CD4-positive, alpha-beta T cell treated with Interleukin-4 for 1 hour (primary cell): ENCODE measurements around the gene YIPF7.

Experiments
- DNase-seq, 2 donors: peaks; one replicate each; pipeline ENCODE4 v3.0.0-alpha.2; 2020 to 2022

Gene YIPF7

GRCh38 chr4:44651425-44651824 is at the start of gene YIPF7:
Gene YIPF7, minus strand, starts transcription at chr4:44651625. Its CDS starts 1,525 bp downstream, at chr4:44650100.
- DNase-seq: no peak

- no peak for DNase-seq
These were observed 49.6 kb upstream of the YIPF7 start for GRCh38 chr4:44701037-44701436.

- DNase-seq: no peak
These were observed 49.0 kb upstream of the YIPF7 start for GRCh38 chr4:44700427-44700826.

GRCh38 chr4:44684648-44685047 is 33.2 kb upstream of the YIPF7 start:
- DNase-seq: no peak

- DNase-seq: peak in 1 of 2 donors; percentile 33
These were observed 27.6 kb upstream of the YIPF7 start for GRCh38 chr4:44679060-44679459.

GRCh38 chr4:44678094-44679041 is 26.9 kb upstream of the YIPF7 start, which contains the start of gene GUF1:
Gene GUF1, plus strand, starts transcription at chr4:44678420. Its CDS starts 203 bp downstream, at chr4:44678623.
- peak; percentile 89 to 90 for DNase-seq

- no peak for DNase-seq
These were observed 23.9 kb upstream of the YIPF7 start for GRCh38 chr4:44675366-44675765.

GRCh38 chr4:44674471-44674870 is 23.0 kb upstream of the YIPF7 start:
- DNase-seq: no peak

- no peak for DNase-seq
These were observed 20.2 kb upstream of the YIPF7 start for GRCh38 chr4:44671636-44672035.

- no peak for DNase-seq
These were observed 19.2 kb upstream of the YIPF7 start for GRCh38 chr4:44670506-44671199.

- DNase-seq: no peak
These were observed 17.1 kb upstream of the YIPF7 start for GRCh38 chr4:44668526-44668925.

GRCh38 chr4:44663539-44664263 is 12.3 kb upstream of the YIPF7 start:
- no peak for DNase-seq

- no peak for DNase-seq
These were observed 11.2 kb upstream of the YIPF7 start for GRCh38 chr4:44662623-44663005.

GRCh38 chr4:44661940-44662622 is 10.7 kb upstream of the YIPF7 start:
- DNase-seq: no peak

- DNase-seq: no peak
These were observed 9.0 kb upstream of the YIPF7 start for GRCh38 chr4:44660396-44660795.

- no peak for DNase-seq
These were observed 577 bp upstream of the YIPF7 start for GRCh38 chr4:44652002-44652401.

- DNase-seq: no peak
These were observed 5.3 kb downstream of the YIPF7 start for GRCh38 chr4:44646151-44646550.

GRCh38 chr4:44638091-44638490 is 13.3 kb downstream of the YIPF7 start:
- no peak for DNase-seq

- no peak for DNase-seq
These were observed 18.7 kb downstream of the YIPF7 start for GRCh38 chr4:44632733-44633132.

- no peak for DNase-seq
These were observed 19.3 kb downstream of the YIPF7 start for GRCh38 chr4:44632089-44632488.

GRCh38 chr4:44629280-44629866 is 22.1 kb downstream of the YIPF7 start:
- DNase-seq: peak; percentile 30 to 55

GRCh38 chr4:44623676-44624075 is 27.7 kb downstream of the YIPF7 start:
- no peak for DNase-seq
